Epidermal melanocyte (primary cell): Measurements from ENCODE around the gene SERPINB4.
"Not testable (repeated sequence)": the region's sequence is repeated elsewhere in the genome, so short reads cannot be mapped to it uniquely, and the experiment has no call there.

Source experiments
- DNase-seq: peaks from one replicate; pipeline ENCODE4 v3.0.0; 2011; ENCODE audit warnings: low spot score; ENCODE audit not compliant: insufficient read length

The SERPINB4 gene

DNA sequence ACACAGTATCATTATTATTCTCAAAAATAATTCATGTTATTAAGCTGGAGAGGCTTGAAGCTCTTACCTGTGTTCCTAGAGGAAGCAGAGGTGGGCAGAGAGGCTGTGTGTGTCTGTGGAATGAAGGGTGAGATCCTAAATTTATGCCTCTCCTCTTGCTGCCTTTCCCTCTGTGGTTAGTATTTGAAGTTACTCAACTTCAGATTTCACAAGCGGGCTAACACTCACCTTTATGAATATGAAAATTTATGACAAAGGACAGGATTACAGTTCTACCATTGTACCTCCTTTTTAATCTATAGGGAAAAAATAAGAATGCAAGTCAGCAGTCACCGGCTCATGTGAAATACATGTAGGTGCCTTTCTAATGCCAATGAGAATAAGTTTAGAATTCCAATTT, at the start of gene SERPINB4:
Gene SERPINB4, minus strand, starts transcription at position 115 of the 400 bp plus-strand sequence. CDS start 679 bp downstream, outside the sequence.
- DNase-seq: not testable (repeated sequence)

DNA sequence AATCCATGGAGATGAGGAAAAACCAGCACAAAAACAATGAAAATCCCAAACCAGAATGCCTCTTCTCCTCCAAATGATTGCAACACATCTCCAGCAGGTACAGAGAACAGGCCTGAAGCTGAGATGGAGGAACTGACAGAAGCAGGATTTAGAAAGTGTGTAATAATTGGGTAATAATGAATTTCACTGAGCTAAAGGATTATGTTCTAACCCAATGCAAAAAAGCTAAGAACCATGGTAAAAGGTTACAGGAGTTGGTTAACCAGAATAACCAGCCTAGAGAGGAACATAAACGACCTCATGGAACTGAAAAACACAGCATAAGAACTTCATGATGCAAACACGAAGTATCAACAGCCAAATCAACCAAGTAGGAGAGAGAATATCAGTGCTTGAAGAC, 45.0 kb upstream of the SERPINB4 start:
- DNase-seq: no peak

DNA sequence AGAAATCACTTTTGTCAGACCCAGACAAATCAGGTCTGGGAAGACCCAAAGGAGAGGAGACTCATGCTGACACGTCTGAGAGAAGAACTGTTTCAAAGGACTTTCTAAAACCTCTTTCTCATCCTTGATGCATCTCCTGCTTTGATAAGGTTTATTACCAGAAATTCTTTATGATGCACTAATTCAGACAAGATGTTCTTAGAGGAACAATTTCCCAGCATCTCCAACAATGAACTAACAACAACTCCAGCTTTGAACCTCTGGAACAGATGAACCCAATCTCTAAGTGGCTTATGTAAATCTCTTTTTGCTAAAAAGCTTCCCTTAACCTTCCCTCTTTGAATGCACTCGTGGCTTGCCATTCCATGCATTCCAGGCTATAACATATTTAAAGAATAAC, 42.8 kb upstream of the SERPINB4 start:
- no peak for DNase-seq

DNA sequence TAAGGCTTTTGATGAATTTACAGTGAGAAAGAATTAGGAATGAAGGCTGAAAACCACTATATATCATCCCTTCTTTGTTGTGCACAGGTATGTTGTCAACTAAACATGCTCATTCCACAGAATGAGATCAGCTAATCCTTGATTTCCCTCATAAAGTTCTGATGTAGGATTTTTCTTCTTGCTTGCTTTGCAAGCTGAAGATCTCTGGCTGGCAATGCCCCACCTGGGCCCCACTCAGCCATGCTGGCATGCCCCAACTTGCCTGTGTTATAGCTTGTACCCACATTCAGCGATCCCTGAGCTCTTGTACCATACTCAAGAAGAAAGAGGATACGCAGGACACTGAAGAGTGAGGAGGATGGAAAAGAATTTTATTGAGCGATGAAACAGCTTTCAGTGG, 40.7 kb upstream of the SERPINB4 start:
- DNase-seq: no peak

DNA sequence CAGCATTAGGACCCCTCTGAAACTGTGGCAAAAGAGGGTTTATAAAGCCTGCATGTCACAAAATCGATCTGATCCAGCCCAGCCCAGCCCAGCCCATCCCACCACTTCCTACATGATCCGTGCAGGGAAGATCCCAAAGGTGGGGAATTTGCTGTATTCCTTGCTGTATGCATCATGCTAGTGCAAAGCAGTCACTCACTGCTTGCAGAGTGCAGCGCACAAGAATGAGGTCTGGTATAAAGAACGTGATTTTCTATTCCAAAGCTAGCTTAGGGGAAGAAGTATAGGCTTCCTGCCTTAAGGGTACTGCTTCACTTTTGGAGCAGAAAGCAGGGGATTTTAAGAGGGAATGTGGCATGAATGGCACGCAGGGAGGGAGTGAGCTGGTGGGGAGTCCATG, 39.8 kb upstream of the SERPINB4 start:
- DNase-seq: no peak

DNA sequence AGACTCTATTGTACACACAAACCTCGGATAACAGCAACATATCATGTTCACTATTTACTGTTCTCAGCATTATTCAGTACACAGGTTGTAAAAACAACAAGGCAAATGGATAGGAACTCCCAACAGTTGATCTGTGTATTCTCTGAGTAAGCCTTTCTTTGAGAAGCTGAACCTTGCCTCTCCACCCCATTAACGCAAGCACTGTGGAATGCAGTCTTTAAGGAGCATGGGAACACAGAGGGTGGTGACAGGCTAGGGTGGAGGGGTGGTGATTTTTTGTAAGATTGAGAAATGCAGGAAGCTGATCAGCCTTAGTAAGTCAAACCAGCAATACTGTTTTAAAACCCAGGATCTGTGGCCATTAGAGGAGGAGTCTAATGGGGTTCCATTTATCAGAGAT, 39.1 kb upstream of the SERPINB4 start:
- DNase-seq: peak; percentile 18

DNA sequence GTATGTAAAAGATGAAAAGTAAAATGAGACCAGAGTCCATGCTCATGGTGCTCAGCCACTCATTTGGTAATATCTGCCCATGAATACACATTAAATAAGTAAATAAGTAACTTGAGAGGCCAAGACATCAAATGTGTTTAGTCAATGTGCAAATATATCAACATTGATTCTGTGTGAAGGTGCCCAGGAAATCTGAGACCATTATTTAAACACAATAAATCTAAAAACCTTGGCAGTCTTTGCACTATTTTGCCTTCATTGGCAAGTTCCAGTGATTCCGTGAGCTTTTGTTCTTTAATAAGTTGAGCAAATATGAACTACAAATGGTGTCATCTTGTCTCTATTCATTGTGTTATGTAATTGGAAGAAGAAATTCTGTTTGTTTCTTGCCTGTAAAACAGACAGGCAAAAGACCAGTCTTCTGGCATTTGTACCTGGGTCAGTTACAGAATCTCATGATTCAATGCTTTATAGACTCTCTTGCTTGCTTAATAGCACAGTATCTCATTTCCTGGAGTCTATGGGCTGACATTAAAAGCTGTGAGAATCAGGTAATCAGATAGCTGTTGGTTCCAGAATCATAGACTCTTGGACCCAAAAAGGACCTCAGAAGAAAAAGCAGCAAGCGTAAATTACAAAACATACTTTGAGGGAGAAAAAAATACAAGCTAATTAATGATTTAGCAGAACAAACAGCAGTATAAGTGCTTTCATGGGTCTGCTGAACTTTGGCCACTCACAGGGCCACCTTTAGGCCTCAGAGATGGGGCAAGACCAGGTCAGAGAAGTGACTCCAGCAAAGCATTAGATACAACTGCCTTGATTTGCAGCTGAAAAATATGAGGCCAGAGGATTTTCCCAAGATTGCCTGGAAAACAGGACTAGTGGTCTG, 37.6 kb upstream of the SERPINB4 start:
- DNase-seq: no peak

DNA sequence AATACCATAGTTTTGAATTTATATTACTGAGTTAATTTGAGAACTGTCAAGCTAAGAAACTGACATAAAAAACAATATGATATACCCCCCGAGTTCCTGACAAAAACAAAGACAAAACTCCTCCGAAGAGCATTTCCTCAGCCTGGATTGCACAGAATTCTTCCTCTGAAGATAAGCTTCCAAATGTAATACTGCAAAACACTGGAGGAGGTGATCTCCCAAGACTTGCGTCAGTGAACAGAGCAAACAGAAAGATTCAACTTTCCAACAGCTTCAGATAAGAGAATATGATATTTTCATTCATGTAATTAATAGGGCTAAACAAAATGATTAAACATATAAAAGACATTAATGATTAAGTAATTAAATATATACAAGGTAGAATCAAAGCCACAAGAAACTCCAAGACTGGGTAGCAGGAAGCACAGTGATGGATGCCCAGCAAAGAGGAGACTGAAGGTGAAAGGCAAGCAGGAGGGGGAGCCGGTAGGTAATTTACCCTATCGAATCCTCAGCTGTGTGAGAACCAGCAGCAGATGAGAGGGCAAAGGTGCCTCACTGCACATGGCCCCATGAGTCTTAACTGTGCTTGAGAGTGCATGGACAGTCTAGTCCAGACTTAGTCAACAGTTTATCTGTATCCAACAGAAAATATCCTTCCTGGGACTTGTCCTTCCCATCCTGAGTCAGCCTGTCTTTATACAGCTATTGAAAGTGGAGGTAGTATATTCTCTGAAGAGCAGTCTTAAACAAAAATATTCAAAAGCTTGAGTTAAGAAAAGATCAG, 36.0 kb upstream of the SERPINB4 start:
- DNase-seq: no peak

DNA sequence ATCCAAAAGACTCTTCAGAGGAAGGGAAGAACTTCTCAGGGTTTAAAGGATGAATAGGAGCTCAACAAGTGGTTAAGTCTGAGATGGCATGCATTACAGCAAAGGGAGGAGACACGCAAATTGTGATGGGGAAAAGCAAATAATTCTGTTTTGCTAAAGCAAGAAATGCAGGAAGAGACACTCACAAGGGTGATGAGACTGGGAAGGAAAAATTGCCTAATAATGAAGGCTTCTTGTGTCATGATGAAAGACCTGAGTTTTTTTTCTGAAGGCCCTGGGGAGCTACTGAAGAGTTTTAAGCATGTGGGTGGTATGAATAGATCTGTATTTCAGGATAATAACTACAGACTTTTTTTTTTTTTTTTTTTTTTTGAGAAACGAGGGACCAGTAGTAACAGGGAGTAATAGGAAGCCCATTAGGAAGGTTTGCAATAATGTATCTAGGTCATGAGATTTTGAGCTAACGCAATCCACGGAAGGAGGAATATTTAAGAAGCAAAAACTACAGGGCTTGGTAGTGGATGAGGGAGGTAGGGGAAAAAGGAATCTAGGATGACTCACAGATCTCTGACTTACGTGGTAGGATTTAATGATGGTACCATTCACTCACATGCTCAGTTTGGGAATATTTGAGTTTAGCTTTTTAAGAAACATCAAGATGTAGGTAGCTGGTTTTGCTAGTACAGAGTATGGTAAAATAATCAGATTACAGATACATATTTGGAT, 33.6 kb upstream of the SERPINB4 start:
- no peak for DNase-seq

DNA sequence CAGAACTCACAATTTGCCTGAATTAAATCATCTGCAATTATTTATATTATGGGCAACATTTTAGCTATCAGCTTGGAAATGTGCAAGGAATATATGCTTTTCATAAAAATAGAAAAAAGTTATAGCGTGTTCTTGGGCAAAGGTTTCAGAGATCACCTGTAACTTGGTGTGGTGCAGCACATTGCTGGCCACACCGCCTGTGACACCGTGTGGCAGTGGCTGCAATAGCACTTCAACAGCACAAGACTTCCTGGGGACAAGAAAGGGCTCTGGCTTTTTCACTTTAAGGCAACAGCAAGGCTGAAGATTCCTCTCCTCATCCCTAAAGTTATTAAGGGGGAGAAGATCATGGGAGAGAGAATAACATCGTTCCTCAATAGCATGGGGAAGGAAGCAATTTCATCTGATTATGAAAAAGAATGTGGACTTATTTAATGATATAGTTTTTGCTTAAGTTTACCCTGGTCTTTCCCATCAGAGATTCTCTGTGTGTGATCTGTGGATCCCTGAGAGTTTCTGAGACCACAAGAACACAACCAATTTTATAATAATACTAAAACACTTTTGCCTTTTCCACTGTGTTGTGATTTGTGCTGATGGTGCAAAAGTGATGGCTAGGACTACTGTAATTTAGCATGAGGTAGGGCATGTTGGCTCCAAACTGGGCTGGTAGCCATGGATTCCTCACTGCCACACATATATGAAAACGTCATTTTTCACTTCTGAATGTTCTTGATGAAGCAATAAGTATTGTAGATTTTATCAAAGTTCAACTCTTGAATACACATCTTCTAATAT, 32.7 kb upstream of the SERPINB4 start:
- DNase-seq: no peak

DNA sequence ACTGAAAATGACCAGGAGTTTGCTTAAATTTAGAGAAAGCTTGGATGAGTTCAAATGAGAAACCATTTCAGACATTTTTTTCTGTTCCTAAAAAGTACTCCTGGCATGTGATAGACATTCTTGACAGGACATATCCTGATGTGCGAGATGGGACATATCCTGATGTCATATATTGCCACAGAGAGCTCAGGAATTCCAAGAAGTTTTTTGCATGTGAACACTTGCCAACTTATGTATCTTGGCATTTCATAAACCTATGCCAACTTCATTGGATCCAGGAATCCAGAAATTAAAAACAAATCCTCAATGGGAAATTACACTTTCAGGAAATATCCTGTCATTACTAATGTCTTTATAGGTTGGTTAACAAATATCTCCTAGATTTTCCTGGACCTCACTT, 20.5 kb upstream of the SERPINB4 start:
- DNase-seq: no peak

DNA sequence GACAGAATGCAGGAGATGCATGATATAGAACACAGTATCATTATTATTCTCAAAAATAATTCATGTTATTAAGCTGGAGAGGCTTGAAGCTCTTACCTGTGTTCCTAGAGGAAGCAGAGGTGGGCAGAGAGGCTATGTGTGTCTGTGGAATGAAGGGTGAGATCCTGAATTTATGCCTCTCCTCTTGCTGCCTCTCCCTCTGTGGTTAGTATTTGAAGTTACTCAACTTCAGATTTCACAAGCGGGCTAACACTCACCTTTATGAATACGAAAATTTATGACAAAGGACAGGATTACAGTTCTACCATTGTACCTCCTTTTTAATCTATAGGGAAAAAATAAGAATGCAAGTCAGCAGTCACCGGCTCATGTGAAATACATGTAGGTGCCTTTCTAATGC, 17.7 kb upstream of the SERPINB4 start, which contains the start of gene SERPINB3:
Gene SERPINB3, minus strand, starts transcription at position 144 of the 400 bp plus-strand sequence. CDS start 677 bp downstream, outside the sequence.
- DNase-seq: not testable (repeated sequence)

DNA sequence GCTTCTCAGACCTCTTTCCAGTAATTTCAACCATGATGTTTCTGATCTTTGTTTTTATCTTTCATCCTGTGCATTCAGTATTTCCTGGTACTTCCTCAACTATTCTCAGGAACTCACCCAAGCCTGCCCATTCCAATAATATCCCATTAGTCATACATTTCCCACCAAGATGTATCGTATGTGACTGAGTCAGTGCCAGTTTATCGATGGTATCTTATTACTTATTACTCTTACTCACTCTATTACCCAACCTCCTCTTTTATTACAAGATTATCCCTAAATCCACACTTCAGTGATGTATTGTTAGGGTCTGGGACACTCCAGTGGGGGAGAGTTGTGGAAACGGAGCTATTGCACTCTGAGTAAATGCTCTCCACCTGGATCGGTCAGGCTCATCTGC, 14.9 kb upstream of the SERPINB4 start:
- DNase-seq: not testable (repeated sequence)

DNA sequence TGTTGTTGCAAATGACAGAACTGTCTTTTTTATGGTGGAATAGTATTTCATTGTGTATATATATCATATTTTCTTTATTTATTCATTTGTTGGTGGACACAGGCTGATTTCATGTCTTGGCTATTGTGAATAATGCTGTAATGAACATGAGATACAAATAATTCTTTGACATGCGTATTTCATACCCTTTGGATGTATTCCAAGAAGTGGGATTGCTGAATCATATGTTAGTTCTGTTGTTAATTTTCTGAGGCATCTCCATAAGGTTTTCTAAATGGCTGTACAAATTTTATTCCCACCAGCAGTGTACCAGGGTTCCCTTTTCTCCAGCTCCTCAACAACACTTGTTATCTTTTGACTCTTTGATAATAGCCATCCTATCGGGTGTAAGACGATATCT, 6.2 kb upstream of the SERPINB4 start:
- DNase-seq: not testable (repeated sequence)

DNA sequence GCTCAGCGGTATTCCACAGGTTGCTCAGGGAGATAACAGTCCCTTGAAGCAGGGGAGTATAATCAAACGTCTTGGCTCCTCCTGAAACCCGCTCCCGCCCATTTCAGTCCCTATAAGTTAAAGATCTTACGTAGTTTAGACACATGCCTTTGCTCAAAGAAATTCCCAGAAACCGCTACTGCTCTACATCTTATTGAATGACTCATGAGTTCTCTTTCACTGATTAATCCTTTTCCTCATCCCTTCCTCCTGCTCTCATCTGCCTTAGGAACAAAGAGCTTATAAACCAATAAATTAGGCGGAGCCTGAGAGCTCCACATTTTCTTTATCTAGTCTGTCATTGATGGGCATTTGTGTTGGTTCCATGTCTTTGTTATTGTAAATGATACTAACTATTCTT, 4.2 kb upstream of the SERPINB4 start:
- DNase-seq: no peak

DNA sequence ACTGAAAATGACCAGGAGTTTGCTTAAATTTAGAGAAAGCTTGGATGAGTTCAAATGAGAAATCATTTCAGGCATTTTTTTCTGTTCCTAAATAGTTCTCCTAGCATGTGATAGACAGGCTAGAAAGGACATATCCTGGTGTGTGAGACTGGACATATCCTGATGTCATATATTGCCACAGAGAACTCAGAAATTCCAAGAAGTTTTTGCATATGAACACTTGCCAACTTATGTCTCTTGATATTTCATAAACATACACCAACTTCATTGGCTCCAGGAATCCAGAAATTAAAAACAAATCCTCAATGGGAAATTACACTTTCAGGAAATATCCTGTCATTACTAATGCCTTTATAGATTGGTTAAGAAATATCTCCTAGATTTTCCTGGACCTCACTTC, 2.9 kb upstream of the SERPINB4 start:
- no peak for DNase-seq

DNA sequence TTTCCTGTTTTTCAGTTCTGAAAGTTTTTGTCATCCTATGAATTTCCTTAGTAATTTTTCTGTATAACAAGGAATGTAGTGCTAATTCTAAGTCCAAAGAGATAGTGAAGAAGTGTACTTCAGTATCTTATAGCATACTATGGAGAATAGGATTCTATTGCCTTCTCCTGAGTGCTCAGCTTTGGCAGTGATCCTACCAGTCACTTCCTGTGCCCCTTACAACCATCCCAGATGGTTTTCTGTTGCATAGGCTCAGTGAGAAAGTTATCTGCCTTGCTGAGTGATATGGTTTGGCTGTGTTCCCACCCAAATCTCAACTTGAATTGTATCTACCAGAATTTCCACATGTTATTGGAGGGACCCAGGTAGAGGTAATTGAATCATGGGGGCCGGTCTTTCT, 638 bp upstream of the SERPINB4 start:
- not testable (repeated sequence) for DNase-seq

DNA sequence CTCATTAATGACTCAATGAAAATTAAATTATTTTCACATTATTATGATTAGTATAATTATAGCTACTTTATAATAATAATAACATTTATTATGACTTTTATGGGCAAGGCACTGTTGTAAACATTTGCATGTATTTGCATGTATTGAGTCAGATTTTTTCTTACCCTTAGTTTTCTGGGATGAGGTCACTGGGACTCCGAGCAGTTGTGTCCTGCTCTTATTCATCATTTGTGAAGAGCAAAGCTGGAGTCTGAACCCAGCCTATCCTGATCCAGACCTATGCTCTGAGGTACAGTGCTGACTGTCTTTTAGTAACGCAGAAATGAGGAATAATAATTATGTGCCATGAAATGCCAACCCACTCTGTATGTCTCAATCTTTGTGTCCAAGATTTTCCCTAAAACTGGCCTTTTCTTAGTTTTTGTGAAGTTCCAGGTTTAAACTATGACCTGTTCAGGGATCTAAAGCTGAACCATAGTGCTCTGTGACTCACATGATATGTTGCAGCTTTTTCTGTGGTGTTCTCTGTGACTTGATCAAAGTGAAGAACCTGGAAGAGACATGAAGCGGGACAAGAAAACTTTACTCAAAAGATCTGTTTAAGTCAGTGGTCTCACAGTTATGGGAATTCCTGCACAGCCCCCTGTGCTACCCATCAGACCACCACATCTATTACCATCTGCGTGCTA, 1.2 kb downstream of the SERPINB4 start:
- not testable (repeated sequence) for DNase-seq

DNA sequence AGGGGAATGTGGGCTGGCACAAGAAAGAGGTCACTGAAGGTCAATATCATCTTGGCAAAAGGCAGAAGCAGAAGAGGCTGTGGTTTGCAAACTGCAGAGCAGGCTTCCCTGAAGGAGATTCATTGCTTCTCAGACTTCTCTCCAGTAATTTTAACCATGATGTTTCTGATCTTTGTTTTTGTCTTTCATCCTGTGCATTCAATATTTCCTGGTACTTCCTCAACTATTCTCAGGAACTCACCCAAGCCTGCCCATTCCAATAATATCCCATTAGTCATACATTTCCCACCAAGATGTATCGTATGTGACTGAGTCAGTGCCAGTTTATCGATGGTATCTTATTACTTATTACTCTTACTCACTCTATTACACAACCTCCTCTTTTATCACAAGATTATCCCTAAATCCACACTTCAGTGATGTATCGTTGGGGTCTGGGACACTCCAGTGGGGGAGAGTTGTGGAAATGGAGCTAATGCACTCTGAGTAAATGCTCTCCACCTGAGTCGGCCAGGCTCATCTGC, 2.8 kb downstream of the SERPINB4 start:
- DNase-seq: not testable (repeated sequence)

DNA sequence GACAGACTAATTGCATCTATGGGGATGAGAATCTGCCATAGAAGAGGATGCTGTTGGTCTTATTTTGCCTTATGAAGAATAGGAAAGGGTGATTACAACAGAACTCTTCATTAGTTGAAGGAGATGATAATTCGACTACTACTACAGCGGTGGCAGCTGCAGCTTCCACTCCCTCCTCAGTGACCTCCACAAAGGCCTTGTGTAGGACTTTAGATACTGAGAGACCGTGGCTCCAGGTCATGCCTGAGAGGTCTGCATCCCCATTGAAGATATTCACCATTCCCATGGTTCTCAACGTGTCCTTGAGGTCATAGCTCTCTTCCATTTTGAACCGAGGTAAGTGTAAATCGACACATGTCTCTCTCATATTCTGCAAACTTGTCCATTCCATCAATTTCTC, 6.4 kb downstream of the SERPINB4 start:
- no peak for DNase-seq
